ENCODE measurements around the gene SYNJ1.
"Not testable (repeated sequence)": the region's sequence is repeated elsewhere in the genome, so short reads cannot be mapped to it uniquely, and the experiment has no call there.

SYNJ1 gene

DNA sequence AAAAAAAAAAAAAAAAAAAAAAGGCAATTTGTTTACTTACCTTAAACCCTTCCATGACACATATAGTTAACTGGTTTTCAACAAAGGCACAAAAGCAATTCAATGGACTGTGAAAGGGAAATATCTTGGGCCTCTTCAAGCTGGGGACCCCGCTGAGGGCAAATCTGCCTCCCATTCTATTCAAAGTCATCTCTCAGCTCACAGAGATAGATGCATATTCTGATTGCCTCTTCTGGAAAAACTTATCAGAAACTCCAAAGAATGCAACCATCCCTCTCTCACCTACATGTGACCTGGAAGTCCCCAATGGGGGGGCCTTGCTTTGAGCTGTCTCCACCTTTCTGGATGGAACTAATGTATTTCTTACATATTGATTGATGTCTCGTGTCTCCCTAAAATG lies 12.1 kb upstream of the SYNJ1 start:
- DNase-seq (ENCODE audit: low read depth in 2 of 2): no peak

- DNase-seq (ENCODE audit: low read depth in 2 of 2): not testable (repeated sequence)
Observed at GRCh38 chr21:32736083-32736482, 8.3 kb upstream of the SYNJ1 start.

DNA sequence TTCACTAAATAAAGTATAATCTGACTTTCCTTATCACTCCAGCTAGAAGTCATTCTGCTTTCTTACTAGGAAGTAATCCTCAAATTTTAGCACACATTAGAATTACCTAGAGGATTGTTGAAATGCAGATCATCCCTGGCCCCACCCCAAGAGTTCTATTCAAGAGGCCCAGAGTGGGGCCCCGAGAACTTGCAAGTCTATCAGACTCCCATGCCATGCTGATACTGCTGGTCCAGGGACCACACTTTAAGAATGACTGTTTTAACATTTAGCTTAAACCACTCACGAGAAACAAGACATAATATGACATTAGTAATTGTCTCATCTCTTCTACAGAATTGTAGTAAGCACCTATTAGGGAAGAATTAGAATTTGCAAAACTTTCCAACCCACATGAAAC lies 7.7 kb upstream of the SYNJ1 start:
- no peak for DNase-seq (ENCODE audit: low read depth in 2 of 2)

DNA sequence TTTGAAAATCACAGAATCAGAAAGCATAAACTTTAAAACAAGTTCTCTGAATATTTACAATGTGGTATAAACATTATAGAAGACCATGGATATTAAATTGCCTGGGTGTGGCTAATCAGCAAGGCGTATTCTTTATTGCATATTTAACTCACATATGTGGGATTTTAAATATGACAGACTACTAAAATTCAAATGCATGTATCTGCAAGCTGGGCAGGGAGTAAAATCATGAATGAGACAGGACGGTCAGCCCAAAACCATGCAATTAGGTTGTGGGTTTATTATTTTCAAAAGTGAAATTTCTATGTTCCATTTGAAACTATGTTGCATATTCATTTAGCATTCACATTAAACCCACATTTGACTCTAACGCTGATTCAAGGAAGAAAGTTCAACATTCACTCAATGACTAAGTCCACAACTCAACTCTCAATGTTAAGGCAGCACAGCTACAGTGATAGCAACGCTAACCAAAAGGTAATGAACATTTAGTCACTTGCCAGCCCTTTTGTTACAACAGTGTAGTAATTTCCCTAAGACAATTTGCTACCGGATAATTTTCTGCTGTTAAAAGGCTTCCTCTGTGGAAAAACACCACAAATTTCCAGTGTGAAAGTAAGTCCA lies 6.3 kb upstream of the SYNJ1 start:
- DNase-seq (ENCODE audit: low read depth in 2 of 2): no peak

DNA sequence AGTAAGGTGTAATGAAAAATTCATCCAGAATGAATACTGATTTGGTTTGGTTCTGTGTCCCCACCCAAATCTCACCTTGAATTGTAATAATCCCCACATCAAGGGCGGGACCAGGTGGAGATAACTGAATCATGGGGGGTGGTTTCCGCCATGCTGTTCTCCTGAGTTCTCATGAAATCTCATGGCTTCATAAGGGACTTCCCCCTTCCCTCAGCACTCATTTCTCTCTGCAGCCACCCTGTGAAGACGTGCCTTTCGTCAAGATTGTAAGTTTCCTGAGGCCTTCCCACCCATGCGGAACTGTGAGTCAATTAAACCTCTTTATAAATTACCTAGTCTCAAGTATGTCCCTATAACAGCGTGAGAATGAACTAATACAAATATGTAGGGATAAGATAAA lies 5.5 kb upstream of the SYNJ1 start:
- no peak for DNase-seq (ENCODE audit: low read depth in 2 of 2)

DNA sequence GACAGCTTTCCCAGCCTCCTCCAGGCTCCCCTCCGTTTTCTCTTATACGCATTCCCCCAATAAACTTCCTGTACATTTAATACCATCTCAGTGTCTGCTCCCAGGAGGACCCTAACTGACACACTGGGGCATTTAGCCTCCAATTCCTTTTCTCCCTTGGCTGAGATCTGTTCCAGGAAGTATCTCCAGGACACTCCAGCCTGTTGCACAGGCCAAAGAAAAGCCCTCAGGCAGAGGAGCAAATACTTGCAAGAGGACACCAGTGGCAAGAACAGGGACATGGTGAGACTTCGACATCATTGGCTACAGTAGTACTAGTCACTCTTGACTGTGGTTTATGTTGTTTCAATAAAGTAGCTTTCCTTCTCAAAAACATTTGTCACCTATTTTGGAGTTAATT lies 4.7 kb upstream of the SYNJ1 start:
- no peak for DNase-seq (ENCODE audit: low read depth in 2 of 2)

- no peak for DNase-seq (ENCODE audit: low read depth in 2 of 2)
Observed at GRCh38 chr21:32728848-32729247, 1.0 kb upstream of the SYNJ1 start.

GRCh38 chr21:32728456-32728839 lies 635 bp upstream of the SYNJ1 start:
- DNase-seq (ENCODE audit: low read depth in 2 of 2): no peak

- DNase-seq (ENCODE audit: low read depth in 2 of 2): no peak
Observed at GRCh38 chr21:32726839-32727686, 750 bp downstream of the SYNJ1 start.

DNA sequence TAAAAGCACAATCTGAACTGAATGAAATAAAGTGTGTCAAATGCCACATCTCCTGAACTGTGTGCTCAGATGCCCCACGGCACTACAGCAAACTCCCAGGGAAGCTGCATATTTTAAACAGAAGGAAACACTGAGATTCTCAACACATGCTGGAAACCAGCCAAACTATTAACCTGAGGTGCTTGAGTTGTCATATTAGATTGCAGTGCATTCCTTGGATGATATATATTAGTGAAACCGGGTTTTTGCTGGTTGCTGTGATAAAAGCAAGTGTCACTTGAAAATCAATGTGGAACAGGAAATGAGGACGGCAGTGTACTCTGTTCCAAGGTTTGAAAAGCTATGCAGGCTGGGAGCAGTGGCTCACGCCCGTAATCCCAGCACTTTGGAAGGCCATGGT lies 8.7 kb downstream of the SYNJ1 start:
- DNase-seq (ENCODE audit: low read depth in 2 of 2): no peak

- DNase-seq (ENCODE audit: low read depth in 2 of 2): no peak
Observed at GRCh38 chr21:32717851-32718316, 9.9 kb downstream of the SYNJ1 start.

DNA sequence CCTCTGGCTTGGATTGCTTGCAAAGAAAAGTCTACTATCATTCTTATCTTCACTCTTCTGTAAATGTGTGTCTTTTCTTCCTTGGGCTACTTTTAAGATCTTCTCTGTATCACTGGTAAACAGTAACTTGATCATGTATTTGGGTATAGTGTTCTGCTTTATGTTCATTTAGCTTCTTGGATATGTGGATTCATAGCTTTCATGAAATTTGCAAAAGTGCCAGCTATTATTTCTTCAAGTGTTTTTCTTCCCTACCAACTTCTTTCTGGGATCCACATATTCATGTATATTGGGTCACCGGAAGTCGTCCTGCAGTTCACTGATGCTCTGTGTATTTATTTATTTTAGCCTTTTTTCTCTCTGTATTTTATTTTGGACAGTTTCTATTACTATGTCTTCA lies 11.3 kb downstream of the SYNJ1 start:
- no peak for DNase-seq (ENCODE audit: low read depth in 2 of 2)

DNA sequence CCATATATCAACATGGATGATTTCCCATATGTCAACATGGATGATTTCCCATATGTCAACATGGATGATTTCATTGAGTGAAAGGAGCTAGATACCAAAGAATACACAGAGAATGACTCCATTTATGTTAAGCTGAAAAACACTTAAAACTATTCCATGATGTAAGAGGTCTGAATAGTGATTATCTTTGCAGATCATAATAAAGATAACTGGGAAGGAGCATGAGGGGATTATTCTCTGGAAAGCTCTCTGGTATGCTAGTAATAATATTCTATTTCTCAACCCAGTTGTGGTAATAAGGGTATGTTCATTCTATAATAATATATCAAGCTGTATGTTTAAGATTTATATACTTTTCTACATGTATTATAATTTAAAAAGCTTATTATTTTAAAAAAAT lies 14.1 kb downstream of the SYNJ1 start:
- no peak for DNase-seq (ENCODE audit: low read depth in 2 of 2)

GRCh38 chr21:32712641-32713040 lies 15.2 kb downstream of the SYNJ1 start:
- no peak for DNase-seq (ENCODE audit: low read depth in 2 of 2)

- no peak for DNase-seq (ENCODE audit: low read depth in 2 of 2)
Observed at GRCh38 chr21:32712043-32712442, 15.8 kb downstream of the SYNJ1 start.

DNA sequence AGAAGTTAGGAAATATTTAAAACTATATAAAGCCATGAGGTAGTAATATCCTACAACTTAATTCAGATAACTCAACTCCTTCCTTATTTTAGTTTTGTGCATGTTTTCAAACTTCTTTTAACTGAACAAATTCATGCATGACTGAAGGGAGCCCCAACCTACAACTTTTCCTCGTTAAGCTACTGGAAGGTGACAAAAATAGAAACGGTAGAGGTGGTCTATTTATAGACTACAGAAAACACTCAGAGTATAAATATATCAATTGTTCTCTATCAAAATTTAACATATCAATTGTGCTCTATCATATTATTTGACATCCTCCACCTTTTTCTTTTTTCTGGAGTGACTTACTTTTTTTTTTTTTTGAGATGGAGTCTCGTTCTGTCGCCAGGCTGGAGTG lies 16.8 kb downstream of the SYNJ1 start:
- no peak for DNase-seq (ENCODE audit: low read depth in 2 of 2)

- no peak for DNase-seq (ENCODE audit: low read depth in 2 of 2)
Observed at GRCh38 chr21:32710069-32710784, 17.6 kb downstream of the SYNJ1 start.

DNA sequence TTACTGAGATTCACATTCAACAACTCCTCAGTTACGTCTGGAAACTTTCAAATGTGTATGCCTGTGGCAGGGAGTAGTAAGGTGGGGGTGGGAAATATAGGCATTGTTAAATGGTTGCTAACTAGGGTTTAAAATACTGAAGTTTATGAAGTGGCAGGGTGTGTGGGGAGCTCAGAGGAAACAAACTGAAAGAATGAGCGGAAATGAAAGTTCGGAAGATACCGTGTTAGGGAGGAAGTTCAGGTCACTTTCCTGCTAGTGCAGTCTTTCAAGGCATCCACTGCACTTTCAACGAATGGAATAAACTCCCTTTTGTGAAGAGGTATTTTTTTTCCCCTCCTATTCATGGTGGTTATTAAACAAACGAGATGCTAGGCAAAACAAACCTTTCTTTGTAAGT lies 19.7 kb downstream of the SYNJ1 start:
- no peak for DNase-seq (ENCODE audit: low read depth in 2 of 2)

DNA sequence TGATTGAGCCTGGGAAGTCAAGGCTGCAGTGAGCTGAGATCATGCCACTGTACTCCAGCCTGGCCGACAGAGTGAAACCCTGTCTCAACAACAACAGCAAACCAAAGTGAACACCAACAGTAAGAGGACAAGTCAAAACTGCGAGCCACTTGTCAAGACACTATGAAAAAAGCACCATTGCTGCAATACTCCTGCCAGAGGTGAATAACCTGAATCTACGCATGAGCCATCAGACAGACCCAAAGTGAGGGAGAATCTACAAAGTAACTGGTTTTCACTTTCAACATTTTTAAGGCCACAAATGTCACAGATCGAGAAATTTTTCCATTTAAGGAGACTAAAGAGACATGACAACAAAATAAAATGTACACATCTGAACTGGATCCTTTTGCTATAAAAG lies 21.9 kb downstream of the SYNJ1 start:
- DNase-seq (ENCODE audit: low read depth in 2 of 2): no peak

- no peak for DNase-seq (ENCODE audit: low read depth in 2 of 2)
Observed at GRCh38 chr21:32705139-32705538, 22.7 kb downstream of the SYNJ1 start.

DNA sequence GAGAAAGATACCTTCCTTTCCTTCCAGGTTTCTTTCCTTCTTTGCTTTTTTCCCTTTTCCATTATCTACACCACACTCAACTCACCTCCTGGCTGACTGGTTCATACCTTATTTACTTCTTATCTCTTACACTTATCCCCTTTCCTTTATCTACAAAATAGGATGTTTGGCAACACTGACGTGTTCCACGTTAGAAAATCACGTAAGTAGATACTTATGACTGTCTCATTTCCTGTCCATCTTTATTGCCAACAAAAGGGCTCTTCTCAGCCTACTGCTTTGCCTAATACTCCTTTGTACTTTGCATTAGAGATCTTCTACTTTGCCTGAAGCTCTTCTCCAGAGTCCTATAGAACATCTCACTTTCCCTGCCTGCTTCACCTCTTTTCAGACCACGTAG lies 25.1 kb downstream of the SYNJ1 start:
- no peak for DNase-seq (ENCODE audit: low read depth in 2 of 2)

DNA sequence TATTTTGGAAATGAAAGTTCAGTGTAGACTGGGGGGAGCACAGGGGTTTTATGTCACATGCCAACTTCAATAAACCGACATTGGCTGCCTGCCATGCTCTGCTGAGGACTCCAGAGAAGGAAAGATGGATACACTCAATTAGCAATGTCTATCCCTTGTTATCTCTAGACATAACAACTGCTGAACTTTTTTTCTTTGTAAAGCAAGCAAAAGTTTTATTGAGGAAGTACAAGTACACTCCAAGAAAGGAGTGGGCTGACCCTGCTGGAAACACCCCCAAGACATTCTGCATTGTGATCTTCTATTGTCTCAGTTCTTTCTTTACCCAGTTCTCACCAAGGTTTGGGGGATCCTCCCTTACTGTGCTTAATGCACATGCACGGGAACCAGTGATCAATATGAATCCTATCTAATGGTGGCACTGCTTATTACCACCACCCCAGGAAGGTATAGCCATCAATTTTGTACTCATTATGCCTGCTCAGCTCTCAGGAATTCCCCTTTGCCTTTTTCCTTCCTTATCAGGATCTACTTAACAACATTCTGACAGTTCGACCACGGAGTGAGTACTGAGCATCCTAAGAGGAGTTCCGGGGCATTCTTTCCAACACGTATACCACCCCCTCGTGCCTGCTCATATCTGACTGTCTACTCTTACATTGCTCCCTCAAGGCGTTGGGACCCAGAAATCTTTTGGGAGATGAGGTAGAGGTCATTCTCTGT lies 28.7 kb downstream of the SYNJ1 start:
- no peak for DNase-seq (ENCODE audit: low read depth in 2 of 2)

Data from stimulated activated CD4-positive, alpha-beta T cell treated with anti-CD3 and anti-CD28 coated beads, Interleukin-1b, Interleukin-23, amount 100 ng/mL, for 1 hour (primary cell).